ENCODE results near the gene SMOC2.

- TF ChIP-seq, protein P1, sequence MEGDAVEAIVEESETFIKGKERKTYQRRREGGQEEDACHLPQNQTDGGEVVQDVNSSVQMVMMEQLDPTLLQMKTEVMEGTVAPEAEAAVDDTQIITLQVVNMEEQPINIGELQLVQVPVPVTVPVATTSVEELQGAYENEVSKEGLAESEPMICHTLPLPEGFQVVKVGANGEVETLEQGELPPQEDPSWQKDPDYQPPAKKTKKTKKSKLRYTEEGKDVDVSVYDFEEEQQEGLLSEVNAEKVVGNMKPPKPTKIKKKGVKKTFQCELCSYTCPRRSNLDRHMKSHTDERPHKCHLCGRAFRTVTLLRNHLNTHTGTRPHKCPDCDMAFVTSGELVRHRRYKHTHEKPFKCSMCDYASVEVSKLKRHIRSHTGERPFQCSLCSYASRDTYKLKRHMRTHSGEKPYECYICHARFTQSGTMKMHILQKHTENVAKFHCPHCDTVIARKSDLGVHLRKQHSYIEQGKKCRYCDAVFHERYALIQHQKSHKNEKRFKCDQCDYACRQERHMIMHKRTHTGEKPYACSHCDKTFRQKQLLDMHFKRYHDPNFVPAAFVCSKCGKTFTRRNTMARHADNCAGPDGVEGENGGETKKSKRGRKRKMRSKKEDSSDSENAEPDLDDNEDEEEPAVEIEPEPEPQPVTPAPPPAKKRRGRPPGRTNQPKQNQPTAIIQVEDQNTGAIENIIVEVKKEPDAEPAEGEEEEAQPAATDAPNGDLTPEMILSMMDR (IDR thresholded peaks at IDR 0.05), result no peak
- TF ChIP-seq POLR2A (IDR thresholded peaks at IDR 0.05), result no peak
These were observed 113.5 kb downstream of the SMOC2 start for GRCh38 chr6:168554472-168554871.
